Femur (tissue), 1 donor: ENCODE measurements around the gene CDH6.

Experiments used
- DNase-seq: peaks from one replicate; pipeline ENCODE4 v3.0.0-alpha.2; 2017

CDH6 gene

DNA sequence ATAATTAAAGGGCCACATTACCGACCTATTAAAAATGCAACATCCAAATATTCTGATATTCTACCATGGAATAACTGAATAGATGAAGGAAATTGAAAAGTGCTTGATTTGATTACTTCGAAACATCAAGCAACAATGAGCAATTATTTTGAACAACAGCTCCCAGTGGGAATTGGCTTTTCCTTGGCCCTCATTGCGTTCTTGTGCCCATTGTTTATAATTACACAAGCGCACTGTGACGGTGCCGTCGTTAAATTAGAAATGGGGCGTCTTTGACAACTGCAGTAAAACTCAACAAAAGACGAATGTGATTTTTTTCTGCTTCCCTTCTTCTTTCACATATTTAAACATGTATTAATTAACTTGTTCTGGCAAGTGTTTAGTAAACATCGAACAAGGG lies 61.6 kb downstream of the CDH6 start:
- no peak for DNase-seq

DNA sequence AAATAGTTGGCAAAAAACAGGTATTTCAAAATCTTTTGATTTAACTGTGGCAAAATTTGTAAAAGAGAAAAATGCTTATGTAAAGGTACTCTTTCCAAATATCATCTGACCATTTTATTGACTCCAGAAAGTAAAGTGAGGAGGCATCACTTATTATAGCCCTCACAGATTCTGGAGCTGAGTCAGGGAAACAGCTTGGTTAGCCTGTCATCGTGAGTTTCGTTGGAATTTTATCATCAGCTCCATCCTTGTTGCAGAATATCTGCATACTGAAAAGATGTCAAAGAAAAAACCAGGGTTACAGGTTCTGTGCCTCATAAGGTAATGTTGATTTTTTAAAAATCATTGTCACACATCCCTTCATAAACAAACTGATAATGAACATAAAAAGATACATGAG lies 74.8 kb downstream of the CDH6 start:
- no peak for DNase-seq

DNA sequence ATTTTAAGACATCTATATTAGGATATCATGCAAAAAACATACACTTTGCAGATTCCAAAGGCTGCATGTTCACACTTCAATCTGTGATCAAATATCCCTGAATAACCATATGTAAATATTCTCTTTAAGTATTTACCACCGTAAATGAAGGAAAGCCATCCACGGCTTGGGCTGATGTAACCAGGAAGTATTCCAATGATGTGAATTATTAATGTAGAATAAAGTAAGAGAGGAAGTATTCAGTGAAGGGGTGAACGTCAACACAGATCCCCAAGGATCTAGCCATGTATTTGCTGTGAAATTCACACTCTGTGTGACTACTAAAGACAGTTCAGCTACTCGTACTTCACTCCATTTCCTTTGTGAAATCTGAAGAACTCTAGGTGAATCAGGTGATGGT lies 75.2 kb downstream of the CDH6 start:
- no peak for DNase-seq

DNA sequence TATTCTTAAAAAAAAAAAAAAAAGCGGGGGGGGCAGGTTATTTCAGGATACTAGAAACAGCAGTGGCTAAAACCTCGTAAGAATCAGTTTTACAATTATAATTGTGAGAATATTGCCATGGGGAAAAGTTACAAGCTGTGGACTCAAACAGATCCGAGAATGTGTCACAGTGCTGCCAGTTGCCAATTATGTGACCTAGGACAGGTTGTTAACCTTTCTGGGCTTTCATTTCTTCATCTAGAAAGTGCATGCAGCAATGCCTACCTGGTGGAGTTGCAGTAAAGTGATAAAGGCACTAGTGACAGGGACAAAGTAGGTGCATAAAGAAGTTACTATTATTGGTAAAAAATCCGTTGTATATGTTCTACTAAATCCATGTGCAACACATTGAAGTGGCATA lies 75.8 kb downstream of the CDH6 start:
- DNase-seq: no peak

DNA sequence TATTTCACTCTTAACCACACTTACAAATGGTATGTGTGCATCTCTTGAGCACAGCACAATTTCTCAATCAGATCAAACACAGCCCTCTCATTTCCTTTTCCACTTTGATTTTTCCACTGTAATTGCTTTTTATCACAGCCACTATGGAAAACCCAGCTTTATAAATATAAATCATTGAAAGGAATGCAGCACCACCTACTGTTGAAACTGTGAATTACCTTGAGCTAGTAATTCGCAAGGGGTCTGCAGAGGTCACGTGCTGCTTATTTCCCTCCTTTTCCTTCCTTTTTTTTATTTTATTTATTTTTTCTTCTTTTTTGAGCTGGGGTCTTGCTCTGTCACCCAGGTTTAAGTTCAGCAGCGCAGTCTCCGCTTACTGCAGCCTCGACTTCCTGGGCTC lies 76.9 kb downstream of the CDH6 start:
- no peak for DNase-seq

DNA sequence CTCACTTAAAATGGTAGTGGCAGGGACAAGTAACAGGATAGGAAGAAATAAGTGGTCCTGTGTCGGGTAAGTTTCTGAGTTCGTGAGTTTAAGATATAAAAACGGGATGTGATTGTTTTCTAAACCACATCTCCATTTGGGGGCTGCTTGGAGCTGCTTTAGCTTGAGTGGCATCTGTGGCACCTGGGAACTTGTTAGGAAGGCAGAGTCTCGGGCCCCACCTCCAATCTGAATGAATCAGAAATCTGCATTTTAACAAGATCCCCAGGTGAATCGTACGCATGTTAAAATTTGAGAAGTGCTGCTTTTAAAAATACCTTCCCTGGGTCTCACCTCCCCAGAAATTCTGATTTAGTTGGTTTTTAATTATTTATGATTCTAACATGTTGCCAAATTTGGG lies 78.1 kb downstream of the CDH6 start:
- no peak for DNase-seq

DNA sequence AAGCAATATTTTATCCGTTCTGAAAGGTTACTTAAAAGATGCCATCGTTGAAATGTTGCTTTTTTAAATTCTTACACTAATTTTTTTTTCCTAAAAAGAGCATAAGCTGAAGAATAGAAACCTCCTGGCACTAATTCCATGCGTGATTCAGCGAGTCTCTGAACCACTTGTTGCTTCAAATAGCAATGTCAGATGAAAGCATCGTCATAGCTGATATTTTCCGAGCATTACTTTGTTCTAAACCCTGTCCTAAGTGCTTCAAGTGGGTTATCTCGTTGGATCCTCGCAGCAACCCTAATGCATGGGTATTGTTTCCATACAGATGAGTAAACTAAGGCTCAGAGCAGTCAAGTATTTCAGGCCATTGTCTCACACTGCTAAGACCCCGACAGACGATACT lies 79.7 kb downstream of the CDH6 start:
- DNase-seq: no peak

DNA sequence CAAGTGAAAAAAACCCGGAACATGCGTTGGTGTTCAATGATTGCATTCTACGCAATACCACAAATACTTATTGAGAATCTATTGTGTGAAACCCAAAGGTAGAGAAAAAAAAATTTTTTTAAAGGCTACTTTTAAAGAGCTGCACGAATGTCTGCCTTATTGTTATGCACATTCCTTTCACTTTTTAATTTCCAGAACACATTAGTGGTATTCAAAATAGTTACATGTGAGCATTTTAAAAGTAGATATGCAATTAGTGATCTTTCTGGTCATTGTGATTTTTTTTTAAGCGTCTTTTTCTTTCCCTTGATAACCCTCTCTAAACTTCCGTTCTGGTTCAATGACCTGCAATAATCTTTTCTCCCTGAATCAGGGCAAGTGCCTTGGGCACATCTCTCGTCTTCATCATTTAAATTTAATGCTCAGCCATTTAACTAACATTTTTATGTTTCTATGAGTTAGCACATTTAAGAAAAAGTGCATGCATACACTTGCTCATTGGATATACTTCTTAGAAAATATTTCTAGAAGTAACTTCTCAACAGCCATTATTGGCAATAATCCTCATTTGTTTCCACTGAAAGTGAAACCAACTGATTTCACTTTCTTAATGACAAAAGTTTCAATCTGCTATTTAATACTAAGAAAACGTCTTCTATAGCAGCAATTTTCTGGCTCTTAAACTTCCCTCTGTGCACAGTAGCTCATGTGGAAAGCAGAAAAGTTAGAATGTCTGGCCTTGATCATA lies 80.3 kb downstream of the CDH6 start:
- no peak for DNase-seq

DNA sequence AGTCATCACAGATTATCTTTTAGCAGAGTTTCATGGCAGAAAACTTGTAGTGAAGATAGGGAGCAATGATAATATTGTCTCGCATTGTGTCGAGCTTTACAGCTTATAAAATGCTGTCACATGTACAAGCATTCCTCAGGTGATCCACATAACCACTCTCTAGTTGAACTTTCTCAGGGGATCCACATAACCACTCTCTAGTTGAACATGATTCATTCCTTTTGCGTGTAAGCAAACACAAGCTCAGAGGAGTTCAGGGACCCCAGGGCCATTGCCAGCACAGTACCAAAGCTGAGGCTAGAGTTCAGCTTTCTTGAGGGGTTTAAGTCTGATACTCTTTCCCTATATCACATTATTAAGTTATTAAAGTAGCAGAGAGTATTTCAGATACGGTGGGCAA lies 86.7 kb downstream of the CDH6 start:
- DNase-seq: no peak

DNA sequence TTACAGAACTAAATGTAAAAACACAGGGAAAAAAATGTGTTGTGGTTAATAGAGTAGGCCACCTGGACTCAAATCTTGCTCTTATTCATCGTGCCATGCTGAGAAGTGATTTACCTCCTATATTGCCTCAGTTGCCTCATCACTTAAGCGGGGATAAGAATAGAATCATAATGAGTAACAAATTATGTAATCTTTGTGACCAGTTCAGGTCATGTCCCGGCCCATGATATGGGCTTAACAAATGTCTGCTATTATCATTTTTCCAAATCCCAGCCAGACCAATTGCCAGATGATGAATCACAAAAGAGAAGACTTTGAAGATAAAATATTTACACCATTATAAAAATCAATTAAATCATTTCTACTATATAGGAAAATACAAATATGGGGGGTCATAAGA lies 89.8 kb downstream of the CDH6 start:
- DNase-seq: no peak

DNA sequence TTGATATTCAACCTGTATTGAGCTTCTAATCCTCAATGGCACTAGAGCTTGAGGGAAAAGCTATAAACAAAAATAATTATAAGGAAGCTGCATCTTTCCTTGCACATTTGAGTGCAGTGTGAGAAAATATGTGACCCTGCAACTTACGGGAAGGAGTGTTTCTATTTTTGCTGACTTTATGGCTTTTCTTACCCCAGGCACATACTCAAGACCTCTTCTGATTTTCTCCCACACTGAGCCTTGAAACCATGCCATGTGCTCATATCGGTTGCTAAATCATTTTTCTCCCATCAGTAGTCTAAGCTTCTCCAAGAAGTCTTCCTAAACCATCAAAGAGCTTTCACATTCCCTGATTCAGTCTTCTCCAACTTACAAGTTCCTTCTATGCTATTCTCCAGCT lies 91.5 kb downstream of the CDH6 start:
- DNase-seq: no peak

DNA sequence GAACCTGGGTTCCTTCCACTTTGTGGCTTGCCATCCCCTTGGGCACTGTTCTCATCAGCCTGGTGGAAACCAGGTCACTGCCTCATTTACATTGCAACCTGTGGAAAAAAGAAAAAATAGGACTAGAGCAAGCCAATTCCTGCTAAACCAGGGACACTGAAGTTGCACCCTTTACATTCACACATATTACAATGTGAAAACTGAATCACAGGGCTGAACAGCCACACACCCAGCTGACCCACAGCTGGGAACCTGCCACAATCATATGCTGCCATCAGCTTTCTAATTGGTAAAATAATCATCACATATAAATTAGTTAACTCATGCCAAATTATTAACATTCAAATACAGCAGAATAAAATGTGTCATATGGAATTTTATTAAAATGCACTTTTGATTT lies 94.5 kb downstream of the CDH6 start:
- no peak for DNase-seq

DNA sequence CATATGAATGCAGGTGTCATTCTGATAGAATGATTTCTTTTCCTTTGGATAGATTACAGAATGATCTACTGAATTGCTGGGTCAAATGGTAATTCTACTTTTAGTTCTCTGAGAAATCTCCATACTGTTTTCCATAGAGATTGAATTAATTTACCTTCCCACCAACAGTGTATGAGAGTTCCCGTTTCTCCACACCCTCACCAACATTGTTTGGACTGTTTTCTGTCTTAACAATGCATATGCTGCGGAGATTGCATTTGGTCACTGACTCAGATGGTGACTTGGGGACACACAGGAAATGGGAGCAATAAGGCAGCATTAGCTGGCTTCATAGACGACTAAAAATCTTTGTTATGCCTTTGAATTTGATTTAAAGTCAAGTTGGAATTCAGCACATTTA lies 95.9 kb downstream of the CDH6 start:
- DNase-seq: no peak

DNA sequence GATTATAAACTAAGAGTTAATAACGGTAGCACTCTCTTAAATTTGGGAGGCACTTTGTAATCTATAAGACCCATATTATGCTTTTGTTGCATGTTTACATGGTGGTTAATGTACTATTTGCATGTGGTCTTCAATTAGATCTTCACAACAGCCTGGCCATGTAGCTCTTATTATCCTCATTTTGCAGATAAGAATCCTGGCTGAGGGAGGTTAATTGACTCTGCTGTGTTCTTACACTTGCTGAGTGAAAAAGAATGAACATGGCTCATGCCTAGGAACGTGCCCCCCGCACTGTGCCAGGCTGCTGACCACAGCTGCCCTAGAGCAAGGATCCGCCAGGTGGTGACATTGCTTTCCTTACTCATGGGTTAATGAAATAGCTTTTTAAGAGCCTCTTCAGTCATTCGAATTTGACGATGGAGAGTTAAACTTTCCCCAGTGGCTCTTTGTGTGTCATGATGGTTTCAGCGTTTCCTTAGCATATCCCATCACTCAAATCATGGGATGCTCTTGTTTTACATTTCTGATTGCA lies 97.9 kb downstream of the CDH6 start:
- no peak for DNase-seq

DNA sequence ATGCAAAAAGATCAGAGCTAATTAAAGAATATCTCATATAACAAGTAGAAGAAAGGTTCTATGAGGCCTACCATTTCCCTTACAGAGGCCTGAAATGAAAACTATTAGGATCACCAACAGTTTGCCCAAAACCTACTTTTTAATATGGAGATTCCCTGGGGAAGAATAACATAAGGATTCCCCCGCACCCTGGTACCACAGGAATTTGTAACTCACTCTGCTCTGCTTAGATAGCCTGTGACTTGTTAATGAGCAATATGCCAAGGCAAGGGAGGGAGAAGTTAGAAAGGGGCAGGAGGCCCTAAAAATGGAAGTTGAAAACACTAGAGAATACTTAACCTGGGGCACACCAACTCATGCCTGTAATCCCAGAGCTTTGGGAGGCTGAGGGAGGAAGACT lies 107.0 kb downstream of the CDH6 start:
- DNase-seq: no peak

DNA sequence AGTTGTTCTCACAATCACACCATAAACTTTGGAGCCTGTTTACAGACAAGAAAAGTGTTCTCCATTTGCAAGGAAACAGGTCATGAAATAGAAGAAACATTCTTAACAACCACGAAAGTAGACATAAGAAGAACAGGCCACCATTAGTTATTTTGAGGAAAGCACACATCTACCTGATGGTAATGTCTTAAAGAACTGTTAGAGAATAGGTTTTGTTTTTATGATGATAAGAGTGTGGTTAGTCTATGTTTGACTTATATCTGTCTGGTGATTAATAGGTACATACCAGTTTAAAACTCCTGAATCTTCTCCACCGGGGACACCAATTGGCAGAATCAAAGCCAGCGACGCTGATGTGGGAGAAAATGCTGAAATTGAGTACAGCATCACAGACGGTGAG lies 108.3 kb downstream of the CDH6 start:
- no peak for DNase-seq

DNA sequence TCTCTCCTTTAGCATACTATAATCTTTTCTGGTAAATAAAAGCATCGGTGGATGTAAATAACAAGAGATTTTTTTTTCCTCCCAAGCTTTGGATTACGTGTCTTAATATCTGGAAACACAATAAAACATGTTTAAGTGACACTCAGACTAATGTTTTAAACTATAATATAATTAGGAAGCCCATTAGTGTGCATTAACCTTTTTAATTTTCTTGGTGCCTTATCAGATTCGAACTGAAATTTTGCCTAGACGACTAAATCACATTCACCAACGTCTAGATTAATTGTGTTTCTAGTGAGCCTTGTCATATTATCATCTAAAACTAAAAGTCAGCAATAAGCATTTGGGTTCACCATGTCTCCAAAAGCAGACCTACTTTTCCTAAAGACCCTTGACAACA lies 110.2 kb downstream of the CDH6 start:
- DNase-seq: no peak

DNA sequence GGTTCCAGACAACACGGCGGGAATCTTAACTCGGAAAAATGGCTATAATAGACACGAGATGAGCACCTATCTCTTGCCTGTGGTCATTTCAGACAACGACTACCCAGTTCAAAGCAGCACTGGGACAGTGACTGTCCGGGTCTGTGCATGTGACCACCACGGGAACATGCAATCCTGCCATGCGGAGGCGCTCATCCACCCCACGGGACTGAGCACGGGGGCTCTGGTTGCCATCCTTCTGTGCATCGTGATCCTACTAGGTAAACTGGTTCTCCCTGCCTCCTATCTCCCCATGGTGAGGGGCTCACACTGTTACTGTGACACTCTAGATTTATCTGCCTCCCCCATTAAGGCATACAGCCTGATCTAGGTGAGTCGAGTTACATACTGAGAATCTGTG lies 124.2 kb downstream of the CDH6 start:
- no peak for DNase-seq

DNA sequence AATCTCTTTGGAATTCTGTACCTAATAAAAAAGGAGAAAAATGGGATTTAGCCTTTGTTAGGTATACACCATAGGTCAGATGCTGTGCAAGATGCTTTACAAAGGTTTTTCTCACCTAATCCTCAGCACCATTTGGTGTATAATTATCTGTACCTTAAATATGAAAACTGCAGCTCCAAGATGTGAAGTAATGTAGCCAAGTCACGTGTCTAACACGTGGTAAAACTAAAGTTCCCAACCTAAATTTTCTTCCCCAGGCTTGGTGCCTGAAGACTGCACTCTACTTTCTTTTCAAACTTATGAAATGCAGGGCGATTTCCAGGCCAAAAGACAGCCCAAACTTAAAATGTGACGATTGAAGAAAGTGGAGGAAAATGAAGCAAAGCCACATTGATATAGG lies 125.8 kb downstream of the CDH6 start:
- no peak for DNase-seq

DNA sequence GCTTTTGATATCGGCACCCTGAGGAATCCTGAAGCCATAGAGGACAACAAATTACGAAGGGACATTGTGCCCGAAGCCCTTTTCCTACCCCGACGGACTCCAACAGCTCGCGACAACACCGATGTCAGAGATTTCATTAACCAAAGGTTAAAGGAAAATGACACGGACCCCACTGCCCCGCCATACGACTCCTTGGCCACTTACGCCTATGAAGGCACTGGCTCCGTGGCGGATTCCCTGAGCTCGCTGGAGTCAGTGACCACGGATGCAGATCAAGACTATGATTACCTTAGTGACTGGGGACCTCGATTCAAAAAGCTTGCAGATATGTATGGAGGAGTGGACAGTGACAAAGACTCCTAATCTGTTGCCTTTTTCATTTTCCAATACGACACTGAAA lies 129.5 kb downstream of the CDH6 start:
- DNase-seq: no peak

DNA sequence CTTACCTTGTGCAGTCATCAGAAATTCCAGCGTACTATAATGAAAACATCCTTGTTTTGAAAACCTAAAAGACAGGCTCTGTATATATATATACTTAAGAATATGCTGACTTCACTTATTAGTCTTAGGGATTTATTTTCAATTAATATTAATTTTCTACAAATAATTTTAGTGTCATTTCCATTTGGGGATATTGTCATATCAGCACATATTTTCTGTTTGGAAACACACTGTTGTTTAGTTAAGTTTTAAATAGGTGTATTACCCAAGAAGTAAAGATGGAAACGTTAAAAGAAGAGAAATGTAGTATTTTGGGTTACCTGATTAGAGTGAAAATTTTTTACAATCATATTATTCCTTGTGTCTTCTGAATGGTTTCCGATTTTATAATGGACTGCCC lies 131.4 kb downstream of the CDH6 start:
- no peak for DNase-seq

DNA sequence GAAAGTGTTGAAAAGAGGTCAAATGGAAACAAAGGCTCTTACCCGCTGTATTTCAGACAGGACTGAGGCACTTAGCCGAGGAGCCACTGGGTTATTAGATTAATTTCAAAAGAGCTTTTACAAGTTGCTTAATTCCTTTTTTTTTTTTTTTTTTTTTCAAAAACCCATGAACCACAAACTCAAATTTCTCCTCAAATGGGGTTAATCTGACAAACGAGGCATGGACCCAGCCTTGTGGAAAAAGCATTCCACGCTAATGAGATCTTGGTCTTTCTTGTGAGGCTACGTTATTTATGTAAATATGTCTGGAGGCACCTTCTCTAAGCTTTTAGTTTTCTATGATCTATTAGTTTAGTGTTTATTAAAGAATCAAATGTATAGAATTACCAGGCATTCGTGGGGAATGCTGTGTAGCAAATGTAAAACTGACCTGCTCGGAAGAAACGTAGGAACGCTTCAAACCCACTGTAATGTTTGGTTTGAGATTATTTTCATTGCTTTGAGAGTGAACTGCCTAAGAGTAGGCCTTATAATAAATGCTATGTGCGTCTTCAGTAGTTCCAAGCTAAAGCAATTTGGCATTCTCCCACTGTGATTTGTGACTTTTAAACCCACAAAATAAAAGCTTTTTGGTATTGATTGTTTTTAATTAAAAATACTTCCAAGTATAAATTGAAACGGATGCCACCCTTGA lies 134.7 kb downstream of the CDH6 start:
- DNase-seq: no peak

DNA sequence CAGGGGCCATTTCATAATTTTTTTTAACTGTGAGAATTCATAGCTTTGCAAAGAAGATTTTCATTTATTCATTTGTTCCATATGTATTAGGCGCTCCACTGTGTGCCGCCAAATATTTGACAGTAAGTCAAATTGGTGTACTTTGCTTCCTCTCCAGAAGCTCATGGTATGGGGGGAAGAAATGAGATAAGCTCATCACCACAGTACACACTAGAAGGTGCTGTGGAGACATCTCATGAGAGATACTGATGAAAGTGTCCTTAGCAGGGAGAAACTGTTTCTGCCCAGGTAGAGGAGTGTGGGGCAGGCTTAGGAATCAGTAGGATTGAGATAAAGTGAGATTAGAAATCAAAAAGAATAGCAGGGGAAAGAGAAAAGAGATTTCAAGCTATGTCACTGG lies 136.2 kb downstream of the CDH6 start:
- DNase-seq: no peak

DNA sequence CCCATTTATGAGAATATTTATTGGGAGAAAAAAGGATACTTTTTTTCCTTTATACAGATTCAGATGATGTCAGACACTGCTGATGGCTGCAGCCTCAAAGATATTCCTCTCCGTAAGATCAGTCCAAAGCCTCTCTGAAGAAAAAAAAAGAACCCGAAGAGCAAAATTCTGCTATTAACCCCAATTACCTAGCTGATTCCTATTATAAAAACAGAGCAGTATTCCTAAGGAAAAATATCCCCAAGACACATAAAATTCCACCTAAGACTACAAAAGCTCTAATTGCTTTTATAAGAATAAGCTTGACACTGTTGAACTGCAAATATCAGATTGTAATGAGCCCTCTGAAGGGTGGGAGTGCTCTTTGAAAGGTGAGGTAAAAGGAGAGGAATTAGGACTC lies 138.7 kb downstream of the CDH6 start:
- no peak for DNase-seq

DNA sequence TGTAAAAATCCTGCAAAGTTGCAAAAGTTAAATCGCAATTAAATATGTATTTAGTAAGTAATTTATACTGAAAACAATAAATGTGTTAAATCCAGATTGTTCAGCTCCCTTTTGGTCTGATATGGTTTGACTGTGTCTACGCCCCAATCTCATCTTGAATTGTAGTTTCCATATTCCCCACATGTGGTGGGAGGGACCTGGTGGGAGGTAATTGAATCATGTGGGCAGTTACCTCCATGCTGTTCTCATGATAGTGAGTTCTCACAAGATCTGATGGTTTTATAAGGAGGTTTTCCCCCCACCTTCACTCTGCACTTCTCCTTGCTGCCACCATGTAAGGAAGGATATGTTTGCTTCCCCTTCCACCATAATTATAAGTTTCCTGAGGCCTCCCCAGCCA lies 140.0 kb downstream of the CDH6 start:
- no peak for DNase-seq
